ENCODE measurements around the gene ZBTB42.

ZBTB42 gene

GRCh38 chr14:104795781-104796686 is 4.9 kb upstream of the ZBTB42 start:
- peak in 1 of 2 experiments; percentile 16 for DNase-seq

- no peak for DNase-seq
Measured at GRCh38 chr14:104796687-104797081, 4.2 kb upstream of the ZBTB42 start.

DNA sequence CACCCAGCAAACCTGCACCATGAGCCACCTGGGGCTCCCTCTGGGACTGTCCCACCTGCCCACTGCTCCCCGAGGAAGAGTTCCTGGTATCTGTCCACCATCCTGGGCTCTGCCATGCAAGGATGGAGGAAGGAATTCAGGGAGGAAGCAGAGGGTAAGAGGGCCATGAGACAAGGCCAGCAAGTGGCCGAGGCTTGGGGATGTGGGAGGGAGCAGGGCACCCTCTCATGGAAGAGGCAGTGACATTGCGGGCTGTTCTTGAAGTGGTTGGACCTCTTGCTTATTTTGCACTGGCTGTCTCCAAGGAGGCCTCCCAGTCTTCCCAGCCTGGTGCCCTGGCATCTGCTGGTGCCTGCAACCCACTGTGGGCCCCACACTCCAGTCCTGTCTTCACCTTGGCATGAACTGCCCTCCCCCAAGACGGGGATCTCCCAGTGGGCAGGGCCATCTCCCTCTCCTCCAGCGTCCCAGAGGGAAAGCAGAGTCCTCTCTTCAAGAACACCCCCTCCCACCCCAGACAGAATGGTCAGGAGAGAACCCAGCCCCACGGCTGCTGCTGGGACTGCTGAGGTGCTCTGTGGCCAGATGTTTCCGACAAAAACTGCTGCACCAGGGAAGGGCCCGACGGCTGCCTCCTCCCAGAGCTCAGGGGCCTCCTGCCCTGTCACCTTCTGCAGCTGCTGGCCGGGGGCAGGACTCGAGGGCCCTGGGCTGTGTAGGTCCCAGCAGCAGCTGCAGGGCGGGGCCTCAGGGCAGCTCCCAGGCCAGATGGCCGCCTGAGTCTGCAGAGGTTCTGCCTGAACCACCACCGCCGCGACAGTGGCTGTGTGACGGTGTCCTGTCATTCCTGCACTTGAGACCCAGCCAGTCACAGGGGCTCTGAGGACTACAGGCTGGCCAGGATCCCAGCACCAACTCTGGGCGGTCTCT is 3.5 kb upstream of the ZBTB42 start:
- no peak for DNase-seq

- DNase-seq: no peak
Measured at GRCh38 chr14:104798300-104799243, 2.3 kb upstream of the ZBTB42 start.

GRCh38 chr14:104799244-104800014 is 1.5 kb upstream of the ZBTB42 start:
- DNase-seq: no peak

DNA sequence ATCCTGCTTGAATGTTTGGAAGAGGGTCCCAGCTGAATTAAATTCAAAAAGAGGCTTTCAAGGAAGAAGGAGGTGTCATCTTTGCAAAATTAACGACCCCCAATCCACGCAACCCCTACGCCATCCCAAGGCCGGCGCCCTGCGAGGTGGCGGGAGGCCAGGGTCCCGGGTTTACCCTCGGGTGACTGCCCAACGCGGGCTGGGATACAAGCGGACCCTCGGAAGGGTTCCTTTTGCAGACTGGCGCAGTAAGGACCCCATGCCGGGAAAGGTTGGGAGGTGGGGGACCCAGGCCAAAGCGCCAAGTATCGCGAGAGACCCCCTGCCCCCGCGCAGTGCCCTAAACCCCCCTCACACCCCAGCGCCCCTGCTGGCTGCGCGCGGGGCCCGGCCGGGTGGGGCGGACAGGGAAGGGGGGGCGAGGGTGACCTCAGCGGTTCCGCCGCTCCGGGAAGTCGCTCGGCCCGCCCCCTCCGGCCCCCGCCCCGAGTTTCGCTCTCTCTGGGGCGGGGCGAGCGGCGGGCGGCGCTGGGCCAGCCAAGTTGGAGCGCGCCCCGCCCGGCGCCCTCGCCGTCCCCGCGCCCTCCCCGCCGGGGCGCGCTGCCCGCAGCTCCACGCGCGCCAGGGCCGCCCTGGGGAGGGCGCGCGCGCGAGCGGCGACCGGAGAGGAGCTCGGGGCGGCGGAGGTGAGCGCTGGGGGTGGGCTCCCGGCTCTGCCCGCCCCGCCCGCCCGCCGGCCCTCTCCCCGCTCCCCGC is 708 bp upstream of the ZBTB42 start:
- DNase-seq: no peak

GRCh38 chr14:104801520-104802393 is 856 bp downstream of the ZBTB42 start:
- DNase-seq: no peak

GRCh38 chr14:104802394-104803184 is 1.7 kb downstream of the ZBTB42 start:
- no peak for DNase-seq

DNA sequence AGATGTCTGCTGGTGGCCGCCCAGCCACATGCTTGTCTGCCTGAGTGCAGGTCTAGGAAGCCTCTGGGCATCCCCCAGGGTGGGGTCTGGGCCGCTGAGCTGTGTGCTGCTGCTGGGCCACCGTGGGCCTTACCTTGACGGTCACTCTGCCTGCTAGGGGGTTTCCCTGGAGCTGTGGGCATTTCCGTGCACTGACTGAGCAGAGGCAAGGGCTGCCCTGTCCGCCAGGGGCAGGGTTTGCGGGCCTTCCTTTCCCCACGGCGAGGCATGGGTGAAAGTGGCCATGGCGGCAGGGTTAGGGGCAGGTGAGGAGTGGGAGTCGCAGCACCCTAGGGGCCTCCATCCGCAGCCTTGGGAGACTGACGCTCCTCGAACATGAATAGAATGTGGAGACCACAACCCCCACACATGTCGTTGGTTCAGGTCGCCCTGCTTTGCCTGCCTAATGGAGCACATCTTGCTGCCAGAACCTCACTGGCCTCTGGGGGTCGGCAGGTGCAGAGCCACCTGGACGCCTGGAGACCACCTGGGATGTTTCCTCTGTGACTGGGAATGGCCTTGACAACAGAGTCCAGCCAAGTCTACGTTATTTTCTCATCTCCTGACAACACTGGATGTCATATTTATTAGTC is 2.5 kb downstream of the ZBTB42 start:
- DNase-seq: no peak

DNA sequence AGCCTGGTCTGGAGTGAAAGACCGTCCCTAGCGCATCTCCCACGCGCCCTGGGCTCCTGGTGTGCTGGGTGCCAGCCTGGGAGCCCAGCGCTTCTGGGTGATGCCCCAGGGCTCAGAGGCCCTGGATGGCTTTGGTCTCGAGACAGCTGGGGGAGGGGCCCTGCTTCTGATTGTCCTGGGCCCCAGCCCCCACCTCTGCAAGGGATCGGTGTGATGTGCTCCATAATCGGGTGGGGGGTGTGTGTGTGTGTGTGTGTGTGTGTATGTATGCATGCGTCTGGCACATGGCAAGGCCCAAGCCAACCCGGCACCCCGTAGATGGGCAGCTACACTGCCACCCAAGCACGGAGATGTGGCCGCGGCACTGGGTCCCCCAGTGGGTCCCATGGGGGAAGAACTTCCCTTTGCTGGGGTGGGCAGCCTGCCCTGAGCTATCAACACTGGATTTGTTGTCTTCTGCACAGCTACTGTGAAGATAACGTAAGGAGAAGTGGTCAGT is 3.1 kb downstream of the ZBTB42 start:
- DNase-seq: no peak

GRCh38 chr14:104804481-104805325 is 3.8 kb downstream of the ZBTB42 start:
- DNase-seq: no peak

DNA sequence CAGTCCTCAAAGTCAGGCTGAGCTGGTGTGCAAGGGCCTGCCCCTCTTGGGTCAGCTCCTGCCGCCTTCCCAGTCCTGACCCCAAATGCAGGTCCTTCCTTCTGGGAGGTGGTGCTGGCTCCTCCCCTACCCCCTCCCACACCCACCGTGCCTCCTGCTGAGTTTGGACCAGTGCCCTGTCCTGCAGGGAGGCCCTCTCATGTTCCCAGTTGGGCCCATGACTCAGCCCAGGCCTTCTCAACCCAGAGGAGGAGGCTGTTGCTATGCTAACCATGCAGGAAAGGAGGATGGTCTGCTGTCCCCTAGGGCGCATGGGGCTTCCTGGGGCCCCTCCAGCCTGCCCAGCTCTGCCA is 4.4 kb downstream of the ZBTB42 start:
- DNase-seq: no peak

- DNase-seq: no peak
Measured at GRCh38 chr14:104805941-104806624, 5.2 kb downstream of the ZBTB42 start.

DNA sequence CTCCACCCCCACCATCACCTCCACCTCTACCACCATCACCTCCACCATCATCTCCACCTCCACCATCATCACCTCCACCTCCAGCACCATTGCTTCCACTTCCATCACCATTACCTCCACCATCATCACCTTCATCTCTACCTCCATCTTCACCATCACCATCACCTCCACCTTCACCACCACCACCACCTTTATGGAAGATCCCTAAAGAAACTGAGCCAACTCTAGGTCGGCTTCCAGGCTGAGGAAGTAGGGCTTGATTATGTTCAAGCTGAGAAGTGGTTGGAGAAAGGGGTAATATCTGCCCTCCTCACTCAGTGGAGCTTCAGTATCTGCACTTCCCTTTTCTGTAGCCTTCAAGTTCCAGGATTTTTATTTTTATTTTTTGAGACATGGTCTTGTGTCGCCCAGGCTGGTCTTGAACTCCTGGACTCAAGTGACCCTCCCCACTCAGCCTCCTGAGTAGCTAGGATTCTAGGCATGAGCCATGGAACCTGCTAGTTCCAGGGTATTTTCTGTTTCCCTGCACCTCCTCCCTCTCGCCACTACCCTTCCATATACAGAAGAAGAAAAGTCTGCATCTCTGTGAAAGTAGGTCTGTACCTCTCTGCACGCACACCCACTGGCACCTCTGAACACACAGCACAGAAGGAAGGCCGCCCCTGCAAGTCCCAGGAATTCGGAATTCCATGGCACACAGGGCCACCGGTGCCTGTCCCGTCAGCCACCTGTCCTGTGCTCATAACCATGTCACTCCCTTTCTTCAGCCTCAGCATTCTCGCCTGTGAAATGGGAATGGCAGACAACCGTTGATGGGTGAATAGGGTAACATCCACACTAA is 5.9 kb downstream of the ZBTB42 start:
- DNase-seq: no peak

GRCh38 chr14:104808456-104808855 is 7.6 kb downstream of the ZBTB42 start:
- DNase-seq: no peak

DNA sequence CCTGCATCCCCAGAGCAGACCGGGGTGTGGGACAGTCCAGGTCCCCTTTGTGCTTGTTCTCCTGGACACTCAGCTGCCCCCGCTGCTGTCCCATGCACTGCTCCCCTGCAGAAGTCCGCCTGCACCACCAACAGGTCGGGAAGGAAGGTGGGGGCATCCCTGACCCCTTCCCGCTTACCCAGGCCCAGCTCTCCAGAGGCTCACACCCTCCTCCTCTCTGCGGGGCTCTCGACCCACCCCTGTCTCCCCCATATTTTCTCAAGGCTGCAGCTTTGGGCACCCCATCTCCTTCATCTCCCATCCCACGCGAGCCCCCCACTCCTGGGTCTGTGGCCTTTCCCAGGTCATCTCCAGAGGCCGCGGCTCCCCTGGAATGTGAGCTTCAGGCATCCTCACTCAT is 9.4 kb downstream of the ZBTB42 start:
- DNase-seq: no peak

Data from NCI-H187 (cell line).